Measurements from ENCODE around the gene MGAT4B.

Gene MGAT4B

DNA sequence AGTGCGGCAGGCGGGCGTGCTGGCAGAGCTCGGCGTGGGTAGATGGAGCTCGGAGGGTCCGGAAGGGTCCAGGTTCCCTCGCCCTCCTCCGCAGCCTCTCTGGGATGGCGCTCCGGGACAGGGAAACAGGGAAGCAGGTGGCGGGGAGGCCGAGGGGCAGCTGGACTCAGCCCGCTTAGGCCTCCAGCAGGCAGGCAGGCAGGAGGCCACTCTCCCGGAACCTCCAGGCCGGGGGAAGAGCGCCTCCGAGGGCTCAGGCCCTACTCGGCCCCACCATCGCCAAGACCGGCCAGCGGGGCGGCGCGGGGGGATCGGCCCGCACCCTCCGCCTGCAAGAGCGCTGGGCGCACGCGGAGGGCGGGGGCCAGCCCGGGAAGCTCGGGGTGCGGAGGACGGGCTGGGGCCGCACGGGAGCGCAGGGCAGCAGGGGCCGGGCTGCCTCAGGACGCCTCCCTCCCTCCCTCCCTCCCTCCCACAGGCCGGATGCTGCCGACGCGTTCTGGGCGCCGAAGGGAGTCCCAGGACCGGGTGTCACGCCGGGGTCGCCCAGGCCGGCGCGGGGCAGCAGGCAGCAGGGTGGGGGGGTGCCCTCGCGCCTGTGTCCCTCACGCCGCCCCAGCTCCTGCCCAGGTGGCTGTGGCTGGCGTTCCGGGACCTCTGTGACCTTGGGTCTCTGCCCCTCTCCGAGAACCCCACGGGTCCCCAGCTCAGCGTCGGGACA is 977 bp downstream of the MGAT4B start:
- no peak for DNase-seq

DNA sequence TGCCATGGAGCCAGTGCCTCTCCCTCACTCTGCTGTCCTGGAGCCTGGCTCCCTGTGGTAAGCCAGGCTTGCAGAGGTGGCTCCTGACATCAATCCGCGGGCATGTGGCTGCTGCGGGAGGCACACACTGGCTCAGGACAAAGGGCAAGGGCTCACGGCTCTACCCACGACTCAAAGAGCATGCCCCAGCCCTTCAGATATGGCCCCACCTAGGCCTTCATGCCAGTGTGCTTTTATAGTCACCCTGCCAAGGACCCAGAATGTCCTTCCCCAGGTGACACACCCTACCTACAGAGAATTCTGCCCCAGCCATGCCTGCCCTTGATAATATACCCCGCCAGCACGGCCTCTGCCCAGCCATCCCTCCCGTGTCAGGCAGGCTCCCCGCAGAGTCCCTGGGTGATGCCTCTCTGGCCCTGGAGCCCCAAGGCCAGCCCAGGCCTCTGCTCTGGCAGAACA is 1.6 kb downstream of the MGAT4B start:
- DNase-seq, result no peak

DNA sequence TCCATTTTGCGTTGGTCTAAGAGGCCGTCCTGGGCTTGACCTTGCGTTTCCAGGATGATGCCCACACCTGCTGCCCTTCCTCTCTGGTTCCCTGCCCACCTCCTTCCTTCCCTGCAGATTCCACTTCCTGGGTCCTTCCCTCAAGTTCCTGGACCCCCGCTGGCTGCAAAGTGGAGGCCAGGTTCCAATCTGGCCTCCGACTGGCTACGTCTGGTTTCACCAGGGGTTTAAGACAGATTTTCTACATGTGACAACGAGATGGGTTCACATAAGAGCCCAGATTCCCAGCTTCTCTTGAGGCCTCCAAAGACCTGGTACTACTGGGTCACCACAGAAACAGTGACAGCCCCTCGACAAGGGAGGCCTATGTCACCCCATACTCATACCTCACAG is 2.1 kb downstream of the MGAT4B start:
- DNase-seq, result no peak

DNA sequence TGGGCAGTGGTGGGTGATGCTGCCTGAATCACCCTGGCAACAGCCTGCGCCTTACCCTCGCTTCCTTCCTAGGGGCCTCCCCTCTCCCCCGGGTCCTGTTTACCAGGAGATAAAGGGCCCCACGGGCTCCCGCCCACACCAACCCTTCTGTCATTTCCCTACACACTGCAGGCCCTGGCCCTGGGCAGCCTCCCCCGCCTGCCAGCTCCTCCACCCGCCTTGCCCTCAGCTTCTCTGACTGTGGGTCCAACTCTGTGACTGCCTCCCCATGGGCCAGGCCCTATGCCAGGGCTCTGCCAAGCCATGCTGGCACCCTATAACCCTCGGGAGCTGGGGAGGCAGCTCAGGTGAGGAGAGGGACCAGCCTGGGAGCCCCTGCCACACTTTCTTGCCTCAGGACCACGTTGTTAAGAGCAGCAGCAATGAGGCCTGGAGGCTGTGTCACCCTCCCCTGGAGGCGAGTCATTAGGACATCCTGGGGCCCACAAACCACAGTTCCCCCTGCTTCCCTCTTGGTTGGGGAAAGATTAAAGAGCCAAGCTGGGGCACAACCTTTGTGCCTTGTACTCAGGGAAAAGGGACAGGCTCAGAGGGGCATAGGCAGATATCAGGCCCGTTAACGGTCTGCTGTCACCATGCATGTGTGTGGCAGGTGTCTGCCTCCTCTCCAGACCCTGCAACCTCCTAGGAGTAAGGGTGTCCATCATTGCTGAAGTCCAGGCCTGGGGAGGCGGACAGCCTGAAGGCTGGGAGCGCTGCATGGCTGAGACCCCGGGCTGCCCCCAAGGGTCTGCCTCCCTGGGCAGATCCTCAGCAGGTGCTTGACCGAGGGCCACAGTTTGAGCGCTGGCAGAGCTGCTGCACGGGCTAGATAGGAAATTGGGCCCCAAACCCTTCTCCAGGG is 2.8 kb downstream of the MGAT4B start:
- DNase-seq, result peak; percentile 75 to 81

DNA sequence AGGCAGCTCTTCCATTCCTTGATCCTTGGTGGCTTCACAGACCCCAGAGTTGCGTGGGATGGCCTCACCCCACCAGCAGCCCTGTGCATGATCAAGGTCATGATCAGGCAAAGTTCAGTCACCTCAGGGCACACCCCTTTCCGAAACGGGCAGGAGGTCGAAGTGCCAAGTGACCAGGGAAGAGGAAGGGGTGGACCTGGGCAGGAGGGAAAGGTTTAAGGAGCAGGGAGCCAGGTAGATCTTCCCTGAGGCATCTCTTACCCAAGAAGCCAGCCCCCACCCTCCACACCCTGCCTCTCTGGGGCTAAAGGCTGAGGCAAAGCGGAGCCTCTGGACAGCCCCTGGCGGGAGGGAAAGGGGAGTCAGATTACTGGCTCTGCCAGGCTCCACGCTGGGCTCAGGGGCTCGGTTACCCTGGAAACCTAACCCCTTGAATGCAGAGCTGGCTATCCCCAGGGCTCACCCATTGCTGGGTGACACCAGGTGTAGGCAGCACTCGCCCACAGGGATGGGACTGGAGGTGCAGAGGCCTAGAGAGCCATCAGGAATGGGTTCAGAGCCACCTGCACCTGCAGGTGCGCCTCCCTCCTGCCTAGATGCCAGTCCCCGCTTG is 3.6 kb downstream of the MGAT4B start:
- no peak for DNase-seq

DNA sequence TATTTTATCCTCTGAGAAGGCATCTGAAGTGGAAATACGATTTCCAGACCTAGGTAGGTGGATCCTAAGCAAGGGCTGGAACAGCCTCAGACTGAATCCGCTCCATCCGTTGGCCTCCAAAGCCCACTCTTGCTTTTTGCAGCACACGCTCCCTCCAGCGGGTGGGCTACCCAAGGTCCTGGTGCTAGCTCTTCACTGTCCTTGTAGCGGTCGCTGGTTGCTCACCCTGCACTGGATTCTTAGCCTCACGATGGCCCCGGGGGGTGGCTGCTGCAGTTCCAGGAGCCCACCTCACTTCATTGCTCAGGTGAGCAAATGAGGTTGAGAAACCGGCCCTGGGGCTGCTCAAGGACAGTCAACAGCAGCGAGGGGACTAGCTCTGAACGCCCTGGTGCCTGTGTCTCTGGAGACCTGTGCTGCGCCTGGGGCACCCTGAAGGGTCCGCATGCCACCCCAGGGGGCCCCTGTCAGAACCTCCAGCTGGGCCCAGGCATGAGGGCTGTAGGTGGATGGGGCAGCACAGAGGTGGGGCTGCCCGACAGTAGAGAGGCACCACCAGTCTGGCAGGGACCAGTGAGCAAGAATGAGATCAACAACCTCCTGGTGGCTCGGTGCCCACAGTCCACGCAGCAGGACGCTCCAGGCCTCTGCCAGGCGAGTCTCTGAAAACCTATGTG is 4.3 kb downstream of the MGAT4B start:
- no peak for DNase-seq

DNA sequence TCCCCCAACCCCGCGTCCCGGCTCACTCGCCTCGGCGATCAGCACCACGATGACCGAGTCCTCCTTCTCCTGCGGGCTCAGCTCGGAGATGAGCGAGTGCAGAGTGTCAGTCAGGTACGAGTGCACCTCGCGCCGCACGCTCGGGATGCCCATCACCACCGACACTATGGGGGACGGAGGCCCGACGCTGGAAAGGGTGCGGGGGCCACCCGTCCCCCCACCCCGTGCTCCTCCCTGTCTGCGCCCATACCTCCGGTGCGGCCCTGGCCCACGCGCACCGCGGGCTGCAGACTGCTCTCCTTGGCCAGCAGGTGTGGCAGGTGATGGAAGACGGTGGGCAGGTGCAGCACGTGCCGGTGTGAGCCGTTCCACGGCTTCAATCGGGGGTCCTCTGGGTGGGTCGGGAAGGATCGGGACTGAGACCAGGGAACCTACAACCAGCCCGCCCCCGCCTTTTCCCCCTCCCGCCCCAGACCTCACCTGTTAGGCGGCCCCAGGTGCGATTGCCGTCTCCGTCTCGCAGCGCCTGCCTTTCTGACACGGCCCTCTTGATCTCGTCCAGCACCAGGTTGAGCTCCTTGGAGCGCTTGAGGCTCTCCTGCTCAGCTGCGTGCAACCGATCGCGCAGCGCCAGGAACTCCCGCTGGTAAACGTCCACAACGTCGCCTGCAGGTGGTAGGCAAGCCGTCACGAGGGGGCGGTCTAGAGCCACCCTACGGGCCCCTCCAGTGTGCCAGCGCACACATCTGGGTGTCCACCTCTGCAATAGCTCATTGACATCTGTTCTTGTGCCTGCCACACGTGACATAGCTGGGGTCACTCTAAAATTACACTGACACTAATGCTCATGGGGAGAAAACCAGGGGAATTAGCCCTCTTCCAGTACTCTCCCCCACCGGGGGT is 5.1 kb downstream of the MGAT4B start:
- DNase-seq, result peak; percentile 43 to 49

DNA sequence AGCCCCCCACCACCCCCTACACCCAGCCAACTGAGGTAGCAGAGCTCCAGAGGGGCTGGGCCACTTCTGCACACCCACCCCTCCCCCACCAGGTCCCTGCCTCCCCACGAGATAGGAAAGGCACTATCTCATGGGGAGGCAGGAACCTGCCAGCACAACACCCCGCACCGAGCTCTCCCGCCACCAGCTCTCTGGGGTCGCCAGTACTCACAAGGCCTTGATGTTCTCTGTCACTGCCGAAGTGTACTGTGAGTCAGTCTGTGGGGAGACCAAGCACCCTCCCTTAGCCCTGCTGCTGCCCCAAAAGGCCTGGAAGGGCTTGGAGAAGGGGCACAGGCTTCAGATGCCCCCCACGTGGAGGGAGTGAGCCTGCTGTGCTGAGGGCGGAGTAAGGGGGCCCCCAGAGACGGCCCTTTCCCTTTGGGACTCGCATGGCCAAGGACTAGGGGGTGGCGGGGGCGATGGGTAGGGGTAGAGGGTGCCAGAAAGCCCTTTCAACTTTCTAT is 5.9 kb downstream of the MGAT4B start:
- no peak for DNase-seq

DNA sequence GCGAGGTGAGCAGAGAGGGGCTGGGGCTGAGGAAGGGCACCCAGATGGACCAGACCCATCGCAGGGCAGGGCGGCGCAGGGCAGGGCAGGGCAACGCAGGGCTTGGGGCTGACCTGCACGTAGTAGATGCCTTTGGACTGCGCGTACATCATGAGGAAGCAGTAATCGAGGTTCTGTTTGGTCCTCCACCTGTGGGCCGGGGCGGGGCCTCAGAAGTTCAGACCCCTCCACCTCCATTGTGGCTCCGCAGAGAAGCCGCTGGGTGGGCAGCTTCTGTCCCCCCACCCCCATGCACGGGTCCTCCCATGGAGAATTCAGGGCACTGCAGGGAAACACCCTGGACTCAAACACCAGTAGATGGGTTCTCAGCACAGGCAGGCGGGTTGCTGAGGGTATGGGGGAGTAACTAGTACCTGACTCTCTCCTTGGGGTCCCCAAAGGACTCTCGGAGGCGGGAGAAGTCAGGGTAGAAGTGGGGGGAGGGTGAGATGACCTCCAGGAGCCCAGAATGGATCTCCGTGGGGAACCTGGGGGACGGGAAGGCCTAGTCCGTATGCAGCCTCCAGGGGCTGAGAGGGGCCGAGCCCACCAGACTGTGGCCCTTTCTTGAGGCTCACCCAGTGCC is 6.5 kb downstream of the MGAT4B start:
- DNase-seq, result no peak

DNA sequence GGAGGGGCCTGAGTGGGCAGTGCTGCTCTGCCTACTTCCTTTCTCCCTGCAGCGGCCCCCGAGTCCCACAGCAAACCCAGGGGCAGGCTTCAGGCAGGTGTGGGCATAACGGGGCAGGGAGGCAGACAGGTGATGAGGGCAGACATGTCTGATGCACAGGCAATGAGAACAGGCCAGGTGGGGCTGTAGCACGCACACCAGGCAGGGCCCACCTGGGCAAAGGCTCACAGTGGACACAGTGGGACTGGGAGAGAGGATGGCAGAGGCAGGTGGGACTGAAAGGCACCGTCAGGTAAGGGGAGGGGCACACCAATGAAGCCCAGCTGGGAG is 7.1 kb downstream of the MGAT4B start:
- DNase-seq, result no peak

DNA sequence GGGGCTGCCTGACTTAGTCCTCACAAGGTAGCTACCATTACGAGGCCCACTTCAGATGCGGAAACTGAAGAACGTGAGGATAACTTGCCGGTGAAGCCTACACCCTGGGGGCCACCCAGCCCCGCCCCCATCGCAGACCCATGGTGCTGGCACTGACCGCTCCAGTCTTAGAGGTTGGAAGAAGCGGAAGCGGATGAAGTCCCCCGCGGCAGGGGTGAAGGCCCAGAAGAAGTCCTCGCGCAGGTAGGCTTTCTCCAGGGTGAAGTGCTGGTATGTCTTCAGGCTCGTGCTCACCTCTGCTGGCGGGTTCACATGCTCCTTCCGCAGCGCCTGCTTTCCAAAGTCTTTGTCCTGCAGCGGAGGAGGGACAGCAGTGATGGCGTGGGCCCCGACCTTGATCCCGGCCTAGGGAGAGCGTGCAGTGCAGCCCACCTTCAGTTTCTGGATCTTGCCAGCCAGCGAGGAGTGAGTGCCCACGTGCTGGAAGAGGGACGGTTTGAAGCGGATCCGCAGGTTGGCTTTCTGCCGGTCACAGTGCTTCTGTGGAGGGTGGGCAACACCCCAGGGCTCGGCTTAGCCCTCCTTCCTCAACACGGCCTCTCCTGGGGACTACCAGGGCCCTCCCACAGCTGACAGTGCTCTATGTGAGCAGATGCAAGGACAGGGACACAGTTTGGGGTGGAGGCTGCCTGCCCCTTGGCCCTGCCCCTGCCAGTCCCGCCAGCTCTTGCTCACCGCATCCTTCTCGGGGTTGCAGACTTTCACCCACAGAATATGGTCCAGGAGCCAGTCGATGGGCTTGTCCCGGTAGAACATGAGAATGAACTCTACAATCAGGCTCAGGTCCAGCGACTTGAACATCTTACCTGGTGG is 7.7 kb downstream of the MGAT4B start:
- DNase-seq, result no peak

DNA sequence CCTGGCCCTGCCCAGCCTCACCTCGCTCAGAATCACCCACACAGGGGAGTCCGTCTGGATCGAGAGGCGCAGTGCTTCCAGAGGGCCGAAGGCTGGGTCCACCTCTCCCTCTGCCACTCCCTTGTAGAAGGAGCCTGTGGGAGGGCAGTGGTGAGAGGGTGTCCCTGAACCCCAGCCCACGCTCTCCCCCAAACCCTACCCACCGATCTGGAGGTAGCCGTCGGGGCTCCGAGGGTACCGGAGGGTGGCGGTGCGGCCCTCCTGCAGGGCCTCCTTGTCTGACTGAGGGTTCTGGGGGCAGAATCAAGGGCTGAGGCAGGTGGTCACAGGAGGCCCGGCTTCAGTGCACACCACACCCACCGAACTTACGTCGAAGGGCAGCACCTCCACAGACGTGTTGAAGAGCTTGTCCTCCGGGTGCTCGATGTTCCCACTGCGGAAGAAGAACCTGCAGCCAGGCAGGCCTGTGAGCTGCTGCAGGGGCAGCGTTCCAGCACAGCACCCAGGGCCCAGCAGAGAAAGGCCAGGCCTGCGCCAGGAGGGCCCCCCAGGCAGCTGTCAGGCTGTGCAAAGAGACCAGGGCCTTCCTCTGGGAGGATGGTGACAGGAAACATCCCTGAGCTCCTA is 8.4 kb downstream of the MGAT4B start:
- DNase-seq, result no peak

DNA sequence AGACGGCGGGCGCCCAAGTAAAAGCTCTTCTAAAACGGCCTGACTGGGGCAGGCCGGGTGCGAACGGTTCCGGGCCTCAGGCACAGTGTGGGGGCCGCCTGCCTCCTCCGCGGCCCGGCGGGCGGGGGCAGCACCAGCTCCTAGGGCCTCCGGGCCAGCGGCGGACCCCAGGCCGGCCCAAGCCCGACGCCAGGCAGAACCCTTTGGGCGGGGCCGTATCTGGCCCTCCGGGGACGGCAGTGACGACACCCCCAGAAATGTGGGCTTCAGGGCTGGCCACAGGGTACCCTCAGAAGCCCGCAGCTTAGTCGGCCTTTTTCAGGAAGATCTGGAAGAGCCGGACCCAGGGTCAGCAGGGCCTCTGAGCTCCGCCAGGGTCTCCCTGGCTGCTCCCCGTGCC is 8.9 kb downstream of the MGAT4B start:
- DNase-seq, result no peak

DNA sequence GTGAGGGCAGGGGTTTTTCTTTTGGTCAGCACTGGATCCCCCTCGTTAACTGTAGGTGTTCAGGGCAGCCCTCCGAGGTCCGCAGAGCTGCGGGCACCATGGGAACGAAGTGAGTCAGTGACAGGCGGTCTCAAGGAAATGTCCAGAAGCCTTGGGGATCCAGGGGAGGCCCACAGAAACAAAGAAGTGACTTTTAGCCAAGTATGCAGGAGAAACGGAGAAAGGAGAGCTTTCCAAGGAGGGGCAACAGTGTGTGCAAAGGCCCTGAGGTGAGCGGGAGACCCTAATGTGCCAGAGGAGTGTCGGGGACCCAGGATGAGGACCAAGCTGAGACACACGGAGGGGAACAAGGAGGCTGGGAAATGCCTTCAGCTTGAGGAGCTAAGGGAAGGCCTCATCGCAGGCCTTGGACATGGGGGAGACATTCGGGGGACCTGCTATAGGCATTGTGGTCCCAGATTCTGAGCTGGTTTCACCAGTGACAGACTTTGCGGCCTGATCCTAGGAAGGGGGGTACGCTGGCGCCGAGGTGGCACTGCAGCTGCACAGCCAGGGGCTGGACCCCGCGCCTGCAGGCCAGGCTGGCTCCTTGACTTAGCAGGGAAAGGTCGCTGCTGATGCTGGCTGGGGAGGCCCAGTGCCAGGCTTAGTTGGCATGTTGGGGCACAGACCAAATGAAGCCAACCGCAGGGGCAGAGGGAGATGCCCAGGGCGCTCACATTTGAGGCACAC is 9.6 kb downstream of the MGAT4B start:
- no peak for DNase-seq

DNA sequence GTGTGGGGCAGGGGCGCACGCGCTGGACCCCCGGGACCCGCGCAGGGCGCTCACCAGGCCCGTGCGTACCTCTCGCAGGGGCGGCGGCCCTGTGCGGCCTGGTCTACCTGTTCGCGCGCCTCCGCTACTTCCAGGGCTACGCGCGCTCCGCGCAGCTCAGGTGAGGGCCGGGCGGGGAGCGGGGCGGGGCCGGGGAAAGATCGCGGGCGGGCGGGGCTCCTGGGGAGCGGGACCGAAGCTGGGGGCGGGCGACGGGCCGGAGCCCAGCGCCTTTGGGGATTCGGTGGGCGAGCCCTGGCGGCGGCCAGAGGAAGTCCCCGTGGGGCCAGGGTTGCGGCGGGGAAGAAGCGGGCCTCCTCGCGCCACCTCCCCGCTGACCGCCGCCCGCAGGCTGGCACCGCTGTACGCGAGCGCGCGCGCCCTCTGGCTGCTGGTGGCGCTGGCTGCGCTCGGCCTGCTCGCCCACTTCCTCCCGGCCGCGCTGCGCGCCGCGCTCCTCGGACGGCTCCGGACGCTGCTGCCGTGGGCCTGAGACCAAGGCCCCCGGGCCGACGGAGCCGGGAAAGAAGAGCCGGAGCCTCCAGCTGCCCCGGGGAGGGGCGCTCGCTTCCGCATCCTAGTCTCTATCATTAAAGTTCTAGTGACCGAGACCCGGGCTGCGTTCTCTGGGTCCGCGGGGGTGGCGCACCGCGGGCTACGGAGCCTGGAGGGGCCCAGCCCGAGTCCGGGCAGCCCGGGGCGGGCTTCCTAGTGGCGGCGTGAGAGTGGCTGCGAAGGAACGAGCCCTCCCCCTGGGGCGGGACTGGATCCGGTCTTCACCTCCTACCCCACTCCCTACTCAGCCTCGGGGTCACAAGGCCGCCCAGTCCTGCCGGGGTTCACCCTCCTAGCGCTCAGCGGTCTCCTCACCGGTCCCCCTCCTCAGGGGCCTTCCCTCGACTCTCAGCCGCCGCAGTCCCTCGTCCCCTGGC is 10.5 kb downstream of the MGAT4B start:
- DNase-seq, result peak; percentile 44 to 47

DNA sequence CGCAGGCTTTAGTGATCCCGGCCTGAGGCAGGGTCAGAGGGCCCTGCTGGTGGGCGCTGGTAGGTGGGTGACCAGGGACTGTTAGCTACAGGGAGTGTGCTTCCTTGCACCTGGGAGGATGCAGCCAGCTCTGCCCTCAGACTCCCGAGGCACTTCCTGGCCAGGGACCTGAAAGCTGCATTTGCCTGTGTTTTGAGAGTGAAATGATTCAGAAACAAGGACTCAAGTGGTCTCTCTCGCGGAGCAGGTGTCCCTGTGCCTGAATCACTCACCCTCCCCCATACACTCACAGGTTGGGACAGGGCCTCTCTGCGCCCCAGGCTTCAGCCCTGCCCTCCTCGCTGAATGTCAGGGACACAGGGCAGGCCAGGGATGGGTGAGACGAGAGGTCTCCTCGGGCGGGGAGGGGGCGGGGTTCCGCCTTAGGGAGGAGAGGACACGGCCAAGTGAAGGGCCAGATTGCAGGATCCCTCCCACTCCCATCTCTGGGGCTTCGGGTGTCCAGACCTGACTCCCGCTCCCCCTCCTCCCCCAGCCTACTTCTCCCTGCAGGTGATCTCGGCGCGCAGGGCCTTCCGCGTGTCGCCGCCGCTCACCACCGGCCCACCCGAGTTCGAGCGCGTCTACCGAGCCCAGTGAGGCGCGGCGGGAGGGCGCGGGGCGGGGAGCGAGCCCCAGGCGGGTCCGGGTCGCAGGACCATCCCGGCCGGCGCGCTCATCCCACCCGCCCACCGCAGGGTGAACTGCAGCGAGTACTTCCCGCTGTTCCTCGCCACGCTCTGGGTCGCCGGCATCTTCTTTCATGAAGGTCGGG is 11.4 kb downstream of the MGAT4B start:
- no peak for DNase-seq

DNA sequence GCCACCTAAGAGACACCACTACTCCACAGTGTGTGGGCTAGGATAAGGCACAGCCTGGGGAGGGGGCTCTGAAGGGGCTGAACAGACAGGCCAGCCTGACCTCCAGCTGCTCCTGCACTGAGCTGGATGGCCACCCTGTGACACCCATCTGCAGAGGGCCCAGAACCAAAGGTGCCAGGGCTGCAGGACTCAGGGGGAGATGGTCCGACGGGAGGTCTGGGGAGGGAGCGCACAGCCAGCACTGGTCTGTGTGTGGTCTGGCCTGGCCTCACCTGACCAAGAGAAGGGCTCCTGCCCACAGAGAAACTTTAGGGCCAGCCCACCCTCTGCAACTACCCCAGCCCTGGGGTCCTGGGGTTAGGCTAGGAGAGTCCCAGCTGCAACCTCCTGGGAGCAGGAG is 12.1 kb downstream of the MGAT4B start:
- no peak for DNase-seq

All from Kasumi-1 (cell line).